Body of pancreas (tissue), 4 donors: ENCODE measurements around the gene HAX1. TPM values are rescaled to one million over a fixed set of nuclear protein-coding genes. Genes with fewer than 3 reads are reported as not detected.
"Not testable (repeated sequence)": the region's sequence is repeated elsewhere in the genome, so short reads cannot be mapped to it uniquely, and the experiment has no call there.

Source experiments
- ATAC-seq: fragments of 150-250 bp; one replicate; pipeline ENCODE4 v1.9.1; 2016
- DNase-seq, 4 donors: peaks; one replicate each; pipeline ENCODE4 v3.0.0-alpha.2; 2019
- H3K27ac ChIP-seq, 4 donors: fragments of 200-600 bp; sonication (generic); 1 replicate in 3 of 4; 2 replicates in 1 of 4; pipeline versions ENCODE4 v1.5.1 to v1.6.1; 2016 to 2019; ENCODE audit warnings: mild to moderate bottlenecking in 1 of 4, mixed read lengths in 1 of 4, moderate library complexity in 1 of 4
- H3K27me3 ChIP-seq, 2 donors: fragments of 200-600 bp; sonication (generic); one replicate each; pipeline ENCODE4 v1.6.0; 2016; ENCODE audit warnings: mild to moderate bottlenecking in 1 of 2
- H3K36me3 ChIP-seq, 2 donors: fragments of 200-600 bp; sonication (generic); replicated peaks in 1 of 2; 2 replicates each; pipeline ENCODE4 v1.5.1; 2016; ENCODE audit warnings: low read depth in 2 of 2; ENCODE audit not compliant: insufficient read depth in 1 of 2
- H3K4me1 ChIP-seq: fragments of 200-600 bp; sonication (generic); one replicate; pipeline ENCODE4 v1.6.0; 2016
- H3K4me3 ChIP-seq, 2 donors: fragments of 200-600 bp; sonication (generic); 1 replicate in 1 of 2; 2 replicates in 1 of 2; pipeline ENCODE4 v1.5.1; 2016 to 2019
- H3K9me3 ChIP-seq, 3 donors: fragments of 200-600 bp; sonication (generic); 1 replicate in 2 of 3; 2 replicates in 1 of 3; pipeline ENCODE4 v1.5.1; 2016
- CTCF ChIP-seq, 7 experiments: fragments of 450-650 bp in 4 of 7; fragments of 200-600 bp in 3 of 7; sonication (generic) in 3 of 7; IDR thresholded peaks; one replicate each; pipeline ENCODE4 v1.5.1; 2016 to 2019; ENCODE audit warnings: antibody characterized with exemption in 7 of 7
- POLR2A ChIP-seq, 3 donors: fragments of 450-650 bp; IDR thresholded peaks; one replicate each; pipeline ENCODE4 v1.6.1; 2016; ENCODE audit warnings: antibody characterized with exemption in 3 of 3, mild to moderate bottlenecking in 2 of 3
- WGBS, 2 donors: methylation state at CpG; one replicate each; pipeline ENCODE4 v1.1.5; 2017; 5-methylcytosine and 5-hydroxymethylcytosine counted together
- intact Hi-C: fragments of 100-400 bp; cut with DNase I; formaldehyde crosslinking; loops from one replicate; pipeline ENCODE4 v1.15.1; 2023
- total RNA-seq, 2 donors: library from RNA; depleted of rRNA; stranded (reverse); fragments of >200 nt; gene quantifications; one replicate each; pipeline ENCODE4 v1.1.0, GENCODE V29; 2016

Gene HAX1
- total RNA-seq, 2 donors from 2014 or later = 44.5 to 54.5 TPM

- Histone ChIP-seq H3K36me3 (peaks cover 0 to 7% of the 10 kb centered on the region in 2 donors), H3K27me3 (no peaks in the 10 kb centered on the region), H3K4me3 (peak overlapping the region; percentile 42 to 82), H3K27ac (peak overlapping the region; percentile 66 to 84 (median 81)), H3K9me3 (no peaks in the 10 kb centered on the region), H3K4me1 (peaks cover 22% of the 10 kb centered on the region)
- TF ChIP-seq POLR2A (IDR thresholded peaks at IDR 0.05) (no peak), CTCF (IDR thresholded peaks at IDR 0.05) (no peak)
- intact Hi-C loops = no loop called here
- DNase-seq = no peak
- no peak for ATAC-seq
- 33% methylated on average over 13 of the region's 13 CpGs for whole genome bisulfite sequencing, 2 donors
These were observed 652 bp downstream of the HAX1 start for GRCh38 chr1:154272999-154273563.

GRCh38 chr1:154276797-154277196 is 4.4 kb downstream of the HAX1 start:
- intact Hi-C loops = no loop called here
- no peaks in the 10 kb centered on the region for H3K36me3 ChIP-seq
- DNase-seq (no peak), ATAC-seq (no peak)
- no peaks in the 10 kb centered on the region for H3K27me3 ChIP-seq
- no peak overlapping the region for H3K4me3 ChIP-seq
- no peaks in the 10 kb centered on the region for H3K9me3 ChIP-seq
- TF ChIP-seq CTCF (IDR thresholded peaks at IDR 0.05) (peak in 1 of 7 experiments; percentile 18), POLR2A (IDR thresholded peaks at IDR 0.05) (no peak)
- H3K27ac ChIP-seq = no peak overlapping the region
- H3K4me1 ChIP-seq = peaks cover 19% of the 10 kb centered on the region
- 88 to 90% methylated on average over 7 of the region's 7 CpGs for WGBS, 2 donors

GRCh38 chr1:154287591-154287990 is 15.2 kb downstream of the HAX1 start:
- H3K9me3 ChIP-seq, ATAC-seq, H3K27ac ChIP-seq, H3K4me1 ChIP-seq, intact Hi-C loops, DNase-seq, H3K36me3 ChIP-seq, H3K27me3 ChIP-seq, H3K4me3 ChIP-seq: not testable (repeated sequence)
- 60 to 70% methylated on average over 2 of the region's 30 CpGs for WGBS, 2 donors

GRCh38 chr1:154288661-154289060 is 16.2 kb downstream of the HAX1 start:
- Histone ChIP-seq H3K9me3 (no peaks in the 10 kb centered on the region), H3K4me1 (no peaks in the 10 kb centered on the region), H3K36me3 (no peaks in the 10 kb centered on the region), H3K4me3 (no peak overlapping the region), H3K27me3 (no peaks in the 10 kb centered on the region), H3K27ac (no peak overlapping the region)
- WGBS, 2 donors = 53 to 64% methylated on average over 3 of the region's 3 CpGs
- intact Hi-C loops = no loop called here
- TF ChIP-seq POLR2A (IDR thresholded peaks at IDR 0.05) (no peak), CTCF (IDR thresholded peaks at IDR 0.05) (no peak)
- DNase-seq = no peak
- no peak for ATAC-seq

- WGBS, 2 donors = 67 to 71% methylated on average over 1 of the region's 1 CpG
- Histone ChIP-seq H3K27me3 (no peaks in the 10 kb centered on the region), H3K4me3 (no peak overlapping the region), H3K9me3 (peaks cover 0 to 4% (median 0%) of the 10 kb centered on the region in 3 donors), H3K4me1 (no peaks in the 10 kb centered on the region), H3K36me3 (no peaks in the 10 kb centered on the region), H3K27ac (no peak overlapping the region)
- TF ChIP-seq CTCF (IDR thresholded peaks at IDR 0.05) (no peak), POLR2A (IDR thresholded peaks at IDR 0.05) (no peak)
- DNase-seq = no peak
- intact Hi-C loops = no loop called here
- ATAC-seq = no peak
These were observed 18.5 kb downstream of the HAX1 start for GRCh38 chr1:154290921-154291320.
